MM.1S (cell line): ENCODE measurements around the gene LMO7.

Source experiments
- DNase-seq: peaks from one replicate; pipeline ENCODE4 v3.0.0-alpha.2; 2015
- H2AFZ ChIP-seq: fragments of 300-600 bp; sonication (generic); 2 replicates; pipeline ENCODE4 v1.6.0; 2016; ENCODE audit warnings: antibody characterized with exemption, low read length
- H3F3A ChIP-seq: fragments of 300-600 bp; sonication (generic); 2 replicates; pipeline ENCODE4 v1.6.1; 2016; ENCODE audit warnings: mild to moderate bottlenecking, antibody characterized with exemption, low read length, moderate library complexity, mixed read lengths; ENCODE audit not compliant: insufficient read depth
- H3K27ac ChIP-seq: fragments of 300-600 bp; sonication (generic); 2 replicates; pipeline ENCODE4 v1.5.1; 2016; ENCODE audit warnings: mild to moderate bottlenecking, low read length
- H3K27me3 ChIP-seq: fragments of 300-600 bp; sonication (generic); replicated peaks from 2 replicates; pipeline ENCODE4 v1.6.0; 2016; ENCODE audit warnings: low read length; ENCODE audit not compliant: insufficient read depth
- H3K36me3 ChIP-seq: fragments of 300-600 bp; sonication (generic); replicated peaks from 2 replicates; pipeline ENCODE4 v1.6.1; 2016; ENCODE audit warnings: mild to moderate bottlenecking, low read length, mixed read lengths; ENCODE audit not compliant: insufficient read depth
- H3K4me1 ChIP-seq: fragments of 300-600 bp; sonication (generic); 2 replicates; pipeline ENCODE4 v1.6.1; 2016; ENCODE audit warnings: low read length, mixed read lengths
- H3K4me2 ChIP-seq: fragments of 300-600 bp; sonication (generic); 2 replicates; pipeline ENCODE4 v1.6.0; 2016; ENCODE audit warnings: low read depth, low read length
- H3K4me3 ChIP-seq: fragments of 300-600 bp; sonication (generic); 2 replicates; pipeline ENCODE4 v1.5.1; 2016; ENCODE audit warnings: low read length, mixed read lengths
- H3K79me2 ChIP-seq: fragments of 300-600 bp; sonication (generic); 2 replicates; pipeline ENCODE4 v1.6.1; 2016; ENCODE audit warnings: mixed run types, low read length, mixed read lengths
- H3K9ac ChIP-seq: fragments of 300-600 bp; sonication (generic); 2 replicates; pipeline ENCODE4 v1.6.1; 2016; ENCODE audit warnings: low read length, mixed read lengths
- H3K9me2 ChIP-seq: fragments of 300-600 bp; sonication (generic); replicated peaks from 2 replicates; pipeline ENCODE4 v1.6.1; 2016; ENCODE audit warnings: mild to moderate bottlenecking, low read length, mixed read lengths; ENCODE audit not compliant: insufficient read depth
- H3K9me3 ChIP-seq: fragments of 300-600 bp; sonication (generic); replicated peaks from 2 replicates; pipeline ENCODE4 v1.6.1; 2016; ENCODE audit warnings: mild to moderate bottlenecking, low read length, mixed read lengths; ENCODE audit not compliant: insufficient read depth
- H4K20me1 ChIP-seq: fragments of 300-600 bp; sonication (generic); 2 replicates; pipeline ENCODE4 v1.6.1; 2016; ENCODE audit warnings: mild to moderate bottlenecking, low read length, moderate library complexity, mixed read lengths; ENCODE audit not compliant: insufficient read depth
- EZH2 ChIP-seq: fragments of 300-600 bp; sonication (generic); optimal IDR thresholded peaks from 2 replicates; pipeline ENCODE3; 2017; ENCODE audit warnings: low read depth, mild to moderate bottlenecking, antibody characterized with exemption, low read length, mixed read lengths
- EZH2phosphoT487 ChIP-seq: fragments of 300-600 bp; sonication (generic); IDR thresholded peaks from 2 replicates; pipeline ENCODE4 v1.6.1; 2018; ENCODE audit warnings: antibody characterized with exemption, low read length
- TF ChIP-seq, protein P1 (sequence below): fragments of 300-600 bp; sonication (generic); IDR thresholded peaks from 2 replicates; pipeline ENCODE4 v1.5.1; 2016; ENCODE audit warnings: antibody characterized with exemption, low read length, mixed read lengths

LMO7 gene

DNA sequence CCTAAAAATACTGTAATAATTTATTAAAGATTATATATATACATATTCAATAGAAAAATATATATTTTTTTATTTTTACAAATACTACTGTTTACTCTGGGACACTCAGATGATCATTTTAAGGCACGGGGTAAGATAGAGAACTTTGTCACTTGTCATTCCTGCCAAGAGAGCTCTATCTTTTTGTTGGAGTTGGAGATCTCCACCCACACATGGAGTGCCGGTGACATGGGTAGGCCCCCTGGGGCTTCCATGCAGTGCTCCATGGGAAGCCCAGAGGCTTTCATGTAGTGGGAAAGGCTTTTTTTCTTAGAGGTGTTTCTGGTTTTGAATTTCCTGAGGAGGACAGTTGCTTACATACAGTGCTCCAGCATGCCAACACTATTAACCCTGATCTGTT lies 81.4 kb downstream of the LMO7 start:
- Histone ChIP-seq H3K36me3 (no peaks in the 10 kb centered on the region), H3K4me1 (no peaks in the 10 kb centered on the region), H3K27ac (no peak overlapping the region), H3K9me2 (no peaks in the 10 kb centered on the region), H3K79me2 (no peaks in the 10 kb centered on the region), H3K9me3 (no peaks in the 10 kb centered on the region), H3K4me2 (no peak overlapping the region), H3K27me3 (no peaks in the 10 kb centered on the region), H3K4me3 (no peak overlapping the region), H3F3A (no peaks in the 10 kb centered on the region), H2AFZ (no peak overlapping the region), H4K20me1 (no peaks in the 10 kb centered on the region), H3K9ac (no peak overlapping the region)
- no peak for DNase-seq
- TF ChIP-seq EZH2 (no peak), EZH2phosphoT487 (no peak)
- TF ChIP-seq, protein P1, sequence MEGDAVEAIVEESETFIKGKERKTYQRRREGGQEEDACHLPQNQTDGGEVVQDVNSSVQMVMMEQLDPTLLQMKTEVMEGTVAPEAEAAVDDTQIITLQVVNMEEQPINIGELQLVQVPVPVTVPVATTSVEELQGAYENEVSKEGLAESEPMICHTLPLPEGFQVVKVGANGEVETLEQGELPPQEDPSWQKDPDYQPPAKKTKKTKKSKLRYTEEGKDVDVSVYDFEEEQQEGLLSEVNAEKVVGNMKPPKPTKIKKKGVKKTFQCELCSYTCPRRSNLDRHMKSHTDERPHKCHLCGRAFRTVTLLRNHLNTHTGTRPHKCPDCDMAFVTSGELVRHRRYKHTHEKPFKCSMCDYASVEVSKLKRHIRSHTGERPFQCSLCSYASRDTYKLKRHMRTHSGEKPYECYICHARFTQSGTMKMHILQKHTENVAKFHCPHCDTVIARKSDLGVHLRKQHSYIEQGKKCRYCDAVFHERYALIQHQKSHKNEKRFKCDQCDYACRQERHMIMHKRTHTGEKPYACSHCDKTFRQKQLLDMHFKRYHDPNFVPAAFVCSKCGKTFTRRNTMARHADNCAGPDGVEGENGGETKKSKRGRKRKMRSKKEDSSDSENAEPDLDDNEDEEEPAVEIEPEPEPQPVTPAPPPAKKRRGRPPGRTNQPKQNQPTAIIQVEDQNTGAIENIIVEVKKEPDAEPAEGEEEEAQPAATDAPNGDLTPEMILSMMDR, result no peak

DNA sequence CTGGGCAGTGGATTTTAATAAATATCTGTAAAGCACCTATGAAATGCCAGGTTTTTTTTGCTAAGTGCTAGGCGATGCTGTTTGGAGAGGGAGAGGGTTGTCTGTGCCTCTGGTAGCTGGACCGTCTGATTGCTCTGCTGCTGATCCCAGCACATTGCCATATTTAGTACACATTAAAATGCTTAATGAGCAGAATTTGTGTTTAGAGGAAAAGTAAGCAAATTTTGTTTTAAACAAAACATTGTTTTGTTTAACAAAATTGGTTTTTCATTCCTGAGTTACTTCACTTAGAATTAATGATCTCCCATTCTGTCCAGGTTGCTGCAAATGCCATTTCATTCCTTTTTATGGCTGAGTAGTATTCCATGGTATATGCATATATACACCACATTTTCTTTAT lies 85.2 kb downstream of the LMO7 start:
- TF ChIP-seq EZH2, result no peak
- Histone ChIP-seq H3K9me3 (no peaks in the 10 kb centered on the region), H3K27ac (no peak overlapping the region), H3K36me3 (no peaks in the 10 kb centered on the region), H3K79me2 (no peaks in the 10 kb centered on the region), H3K4me3 (no peak overlapping the region), H3F3A (no peaks in the 10 kb centered on the region), H2AFZ (no peak overlapping the region), H3K4me2 (no peak overlapping the region), H4K20me1 (no peaks in the 10 kb centered on the region), H3K4me1 (no peaks in the 10 kb centered on the region), H3K9ac (no peak overlapping the region), H3K9me2 (no peaks in the 10 kb centered on the region), H3K27me3 (no peaks in the 10 kb centered on the region)
- DNase-seq, result no peak

DNA sequence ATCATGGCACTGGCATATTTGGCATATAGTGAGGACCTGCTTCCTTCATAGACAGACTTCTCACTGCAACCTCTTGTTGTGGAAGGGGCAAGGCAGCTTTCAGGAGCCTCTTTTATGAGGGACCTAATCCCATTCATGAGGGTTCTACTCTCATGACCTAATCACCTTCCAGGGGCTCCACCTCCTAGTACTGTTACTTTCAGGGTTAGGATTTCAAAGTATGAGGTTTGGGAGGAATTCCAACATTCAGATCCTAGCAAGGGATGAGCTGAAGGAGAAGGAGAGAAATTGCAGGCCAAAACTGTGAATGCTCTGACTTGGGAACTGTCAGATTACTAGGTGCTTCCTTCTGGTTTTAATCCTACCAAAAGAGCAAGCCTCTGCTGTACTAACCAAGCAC lies 87.8 kb downstream of the LMO7 start:
- TF ChIP-seq EZH2phosphoT487, result no peak
- TF ChIP-seq, protein P1, result no peak
- TF ChIP-seq EZH2, result no peak
- Histone ChIP-seq H3K9me3 (no peaks in the 10 kb centered on the region), H3K4me2 (no peak overlapping the region), H3K36me3 (no peaks in the 10 kb centered on the region), H4K20me1 (no peaks in the 10 kb centered on the region), H3K9me2 (no peaks in the 10 kb centered on the region), H3F3A (no peaks in the 10 kb centered on the region), H3K9ac (no peak overlapping the region), H3K79me2 (no peaks in the 10 kb centered on the region), H3K27ac (no peak overlapping the region), H3K4me1 (no peaks in the 10 kb centered on the region), H3K27me3 (no peaks in the 10 kb centered on the region), H3K4me3 (no peak overlapping the region), H2AFZ (no peak overlapping the region)
- no peak for DNase-seq

DNA sequence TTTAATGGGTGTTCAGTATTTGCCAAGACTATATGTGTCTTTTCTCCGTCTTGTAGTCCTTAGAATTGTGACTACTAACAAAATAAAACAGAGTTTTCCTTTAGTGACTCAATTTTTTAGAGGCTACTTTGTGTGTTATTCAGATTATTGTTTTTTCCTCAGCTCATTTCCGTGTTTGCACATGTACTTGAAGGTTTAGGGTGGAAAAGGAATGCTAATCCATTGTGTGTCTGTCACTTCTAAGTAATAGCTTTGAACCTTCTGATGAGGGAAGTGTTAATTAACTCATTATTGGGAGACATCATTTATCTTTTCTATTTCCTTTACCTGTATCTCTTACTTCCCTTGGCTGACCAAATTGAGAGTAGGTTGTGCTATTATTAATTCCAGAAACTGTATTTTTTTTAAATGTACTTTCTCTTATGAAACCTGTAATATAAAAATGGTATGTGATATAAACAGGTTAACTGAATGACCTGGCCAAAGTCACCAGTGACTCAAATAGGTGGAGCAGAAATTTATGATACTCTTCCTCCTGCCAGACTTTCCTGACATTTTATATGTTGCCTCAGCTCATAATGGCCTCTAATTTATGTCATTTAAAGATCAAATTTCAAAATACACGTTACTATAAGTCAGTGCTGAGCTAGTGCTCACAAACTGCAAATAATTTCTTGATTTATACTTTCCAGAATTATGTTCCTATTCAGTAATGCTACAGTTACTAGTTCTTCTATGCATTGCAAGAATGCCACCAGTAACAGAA lies 88.8 kb downstream of the LMO7 start:
- DNase-seq, result no peak
- H3K36me3 ChIP-seq, result no peaks in the 10 kb centered on the region
- H3K9ac ChIP-seq, result no peak overlapping the region
- H3K79me2 ChIP-seq, result no peaks in the 10 kb centered on the region
- H3K9me2 ChIP-seq, result no peaks in the 10 kb centered on the region
- TF ChIP-seq, protein P1, result no peak
- TF ChIP-seq EZH2phosphoT487, result no peak
- TF ChIP-seq EZH2, result no peak
- H4K20me1 ChIP-seq, result no peaks in the 10 kb centered on the region
- no peaks in the 10 kb centered on the region for H3K4me1 ChIP-seq
- no peak overlapping the region for H3K27ac ChIP-seq
- no peak overlapping the region for H3K4me2 ChIP-seq
- no peaks in the 10 kb centered on the region for H3K27me3 ChIP-seq
- H3K9me3 ChIP-seq, result no peaks in the 10 kb centered on the region
- H2AFZ ChIP-seq, result no peak overlapping the region
- H3K4me3 ChIP-seq, result no peak overlapping the region
- H3F3A ChIP-seq, result no peaks in the 10 kb centered on the region
